ENCODE data around the gene LRRC56. TPM values are rescaled to one million over a fixed set of nuclear protein-coding genes. Genes with fewer than 3 reads are reported as not detected.

The LRRC56 gene
- total RNA-seq, 2 donors from 2014 or later, result 3.0 to 4.3 TPM

DNA sequence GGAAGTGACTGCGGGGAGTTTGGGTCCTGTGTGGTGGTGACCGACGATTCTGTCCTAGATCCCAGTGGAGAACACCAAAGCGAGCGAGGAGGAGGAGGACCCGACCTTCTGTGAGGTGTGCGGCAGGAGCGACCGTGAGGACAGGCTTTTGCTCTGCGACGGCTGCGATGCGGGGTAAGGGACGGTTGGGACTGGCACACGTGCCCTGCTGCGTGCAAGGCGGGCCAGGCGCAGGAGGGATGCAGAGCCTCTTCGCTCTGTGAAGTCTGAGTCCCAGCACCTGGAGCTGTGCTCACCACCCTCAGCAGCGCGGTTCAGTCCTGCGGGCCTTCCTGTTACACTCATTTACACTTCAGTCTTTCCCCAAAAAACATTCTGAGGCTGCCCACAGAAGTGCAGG lies 55.2 kb downstream of the LRRC56 start:
- no peaks in the 10 kb centered on the region for H3K27me3 Mint-ChIP-seq (ENCODE audit: insufficient read depth)
- no peaks in the 10 kb centered on the region for H3K9me3 Mint-ChIP-seq
- Histone ChIP-seq H3K27ac (ENCODE audit: low read depth, low read length) (no peak overlapping the region), H3K4me3 (ENCODE audit: low read length) (no peak overlapping the region), H3K27me3 (ENCODE audit: control insufficient read depth, insufficient read depth, low read length, poor library complexity, severe bottlenecking) (no peaks in the 10 kb centered on the region), H3K36me3 (ENCODE audit: control insufficient read depth, insufficient read depth, low read length) (peaks cover 79% of the 10 kb centered on the region), H3K9ac (ENCODE audit: extremely low read depth, low read length, poor library complexity, severe bottlenecking) (no peak overlapping the region), H3K4me1 (ENCODE audit: control insufficient read depth, insufficient read depth, low read length) (no peaks in the 10 kb centered on the region), H3K9me3 (ENCODE audit: control insufficient read depth, low read length) (no peaks in the 10 kb centered on the region)
- no peak overlapping the region for H3K4me3 Mint-ChIP-seq
- WGBS, 2 experiments (ENCODE audit: insufficient coverage in 1 of 2, insufficient read length in 1 of 2), result 97% methylated on average over 13 to 22 of the region's 22 CpGs
- TF ChIP-seq, protein P1, sequence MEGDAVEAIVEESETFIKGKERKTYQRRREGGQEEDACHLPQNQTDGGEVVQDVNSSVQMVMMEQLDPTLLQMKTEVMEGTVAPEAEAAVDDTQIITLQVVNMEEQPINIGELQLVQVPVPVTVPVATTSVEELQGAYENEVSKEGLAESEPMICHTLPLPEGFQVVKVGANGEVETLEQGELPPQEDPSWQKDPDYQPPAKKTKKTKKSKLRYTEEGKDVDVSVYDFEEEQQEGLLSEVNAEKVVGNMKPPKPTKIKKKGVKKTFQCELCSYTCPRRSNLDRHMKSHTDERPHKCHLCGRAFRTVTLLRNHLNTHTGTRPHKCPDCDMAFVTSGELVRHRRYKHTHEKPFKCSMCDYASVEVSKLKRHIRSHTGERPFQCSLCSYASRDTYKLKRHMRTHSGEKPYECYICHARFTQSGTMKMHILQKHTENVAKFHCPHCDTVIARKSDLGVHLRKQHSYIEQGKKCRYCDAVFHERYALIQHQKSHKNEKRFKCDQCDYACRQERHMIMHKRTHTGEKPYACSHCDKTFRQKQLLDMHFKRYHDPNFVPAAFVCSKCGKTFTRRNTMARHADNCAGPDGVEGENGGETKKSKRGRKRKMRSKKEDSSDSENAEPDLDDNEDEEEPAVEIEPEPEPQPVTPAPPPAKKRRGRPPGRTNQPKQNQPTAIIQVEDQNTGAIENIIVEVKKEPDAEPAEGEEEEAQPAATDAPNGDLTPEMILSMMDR (conservative IDR thresholded peaks at IDR 0.05), result no peak
- H3K4me1 Mint-ChIP-seq, result no peaks in the 10 kb centered on the region
- peaks cover 76% of the 10 kb centered on the region for H3K36me3 Mint-ChIP-seq (ENCODE audit: low read depth)
- no peak for DNase-seq
- no peak overlapping the region for H3K27ac Mint-ChIP-seq

DNA sequence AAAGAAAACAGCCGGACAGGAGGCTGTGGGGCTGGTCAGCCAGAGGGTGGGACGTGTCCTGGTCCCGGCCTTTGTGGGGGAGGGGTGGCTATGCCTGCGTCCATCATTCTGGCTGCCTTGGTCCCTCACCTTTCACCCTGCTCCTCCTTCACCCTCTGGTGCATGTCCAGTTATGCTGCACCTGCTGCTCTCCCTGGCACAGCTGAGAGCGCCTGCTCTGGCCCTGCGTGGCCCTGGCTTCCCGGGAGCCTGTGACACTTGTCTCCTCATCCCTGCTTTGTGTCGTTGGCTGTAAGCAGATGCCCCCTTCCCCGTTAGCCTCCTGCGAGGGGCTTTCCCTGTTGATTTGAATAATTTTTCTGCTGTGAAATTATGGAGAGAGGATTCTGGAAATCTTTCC lies 55.6 kb downstream of the LRRC56 start:
- peaks cover 72% of the 10 kb centered on the region for H3K36me3 Mint-ChIP-seq (ENCODE audit: low read depth)
- H3K9ac ChIP-seq (ENCODE audit: extremely low read depth, low read length, poor library complexity, severe bottlenecking), result no peak overlapping the region
- peaks cover 75% of the 10 kb centered on the region for H3K36me3 ChIP-seq (ENCODE audit: control insufficient read depth, insufficient read depth, low read length)

DNA sequence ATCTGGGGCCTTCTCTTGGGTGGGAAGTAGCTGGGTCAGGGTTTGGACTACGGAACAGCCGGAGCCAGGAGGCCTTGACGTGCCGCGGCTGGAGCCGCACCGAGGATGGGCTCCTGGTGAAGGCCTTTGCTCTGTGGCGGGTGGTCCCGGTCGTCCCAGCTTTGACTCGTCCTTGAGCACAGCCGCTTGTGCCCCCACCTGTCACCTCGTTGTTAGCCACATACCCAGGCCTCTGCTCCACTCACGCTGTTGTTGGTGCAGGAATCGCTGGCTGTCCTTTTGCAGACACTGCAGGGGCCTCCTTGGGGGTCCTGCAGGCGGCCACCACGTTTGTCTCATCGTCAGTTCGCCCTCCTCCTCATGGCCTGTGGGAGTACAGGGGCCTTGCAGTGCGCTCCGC lies 56.0 kb downstream of the LRRC56 start:
- H3K27me3 ChIP-seq (ENCODE audit: control insufficient read depth, insufficient read depth, low read length, poor library complexity, severe bottlenecking), result no peaks in the 10 kb centered on the region
- H3K9me3 ChIP-seq (ENCODE audit: control insufficient read depth, low read length), result no peaks in the 10 kb centered on the region
- no peak overlapping the region for H3K9ac ChIP-seq (ENCODE audit: extremely low read depth, low read length, poor library complexity, severe bottlenecking)
- H3K4me3 ChIP-seq (ENCODE audit: low read length), result no peak overlapping the region
- H3K36me3 ChIP-seq (ENCODE audit: control insufficient read depth, insufficient read depth, low read length), result peaks cover 71% of the 10 kb centered on the region
- peaks cover 71% of the 10 kb centered on the region for H3K36me3 Mint-ChIP-seq (ENCODE audit: low read depth)
- TF ChIP-seq, protein P1 (conservative IDR thresholded peaks at IDR 0.05), result no peak
- no peak for DNase-seq
- no peaks in the 10 kb centered on the region for H3K9me3 Mint-ChIP-seq
- WGBS, 2 experiments (ENCODE audit: insufficient coverage in 1 of 2, insufficient read length in 1 of 2), result 94 to 96% methylated on average over 19 to 21 of the region's 21 CpGs
- H3K27me3 Mint-ChIP-seq (ENCODE audit: insufficient read depth), result no peaks in the 10 kb centered on the region
- H3K4me1 Mint-ChIP-seq, result no peaks in the 10 kb centered on the region
- H3K27ac ChIP-seq (ENCODE audit: low read depth, low read length), result no peak overlapping the region
- peak overlapping the region; percentile 9 for H3K27ac Mint-ChIP-seq
- no peaks in the 10 kb centered on the region for H3K4me1 ChIP-seq (ENCODE audit: control insufficient read depth, insufficient read depth, low read length)
- H3K4me3 Mint-ChIP-seq, result no peak overlapping the region

More for the DNA sequence above, 55.6 kb downstream of the LRRC56 start:
- Mint-ChIP-seq H3K9me3 (no peaks in the 10 kb centered on the region), H3K27ac (peak overlapping the region; percentile 9), H3K4me1 (no peaks in the 10 kb centered on the region), H3K27me3 (ENCODE audit: insufficient read depth) (no peaks in the 10 kb centered on the region), H3K4me3 (no peak overlapping the region)
- no peaks in the 10 kb centered on the region for H3K27me3 ChIP-seq (ENCODE audit: control insufficient read depth, insufficient read depth, low read length, poor library complexity, severe bottlenecking)
- no peak overlapping the region for H3K4me3 ChIP-seq (ENCODE audit: low read length)
- H3K27ac ChIP-seq (ENCODE audit: low read depth, low read length), result no peak overlapping the region
- no peak for DNase-seq
- H3K9me3 ChIP-seq (ENCODE audit: control insufficient read depth, low read length), result no peaks in the 10 kb centered on the region
- TF ChIP-seq, protein P1 (conservative IDR thresholded peaks at IDR 0.05), result no peak
- H3K4me1 ChIP-seq (ENCODE audit: control insufficient read depth, insufficient read depth, low read length), result no peaks in the 10 kb centered on the region
- 87 to 96% methylated on average over 6 to 10 of the region's 10 CpGs for WGBS, 2 experiments (ENCODE audit: insufficient coverage in 1 of 2, insufficient read length in 1 of 2)
